OCI-LY1 (cell line): ENCODE measurements around the gene RABGAP1.

Experiments
- H2AFZ ChIP-seq: fragments of 200-600 bp; sonication (generic), shearing (Covaris generic); 2 replicates; pipeline ENCODE4 v1.6.0; 2014; ENCODE audit warnings: antibody characterized with exemption, mild to moderate bottlenecking, low read length
- H3F3A ChIP-seq: fragments of 200-600 bp; sonication (generic), shearing (Covaris generic); 2 replicates; pipeline ENCODE4 v1.6.0; 2014; ENCODE audit warnings: mild to moderate bottlenecking, antibody characterized with exemption, low read length, moderate library complexity; ENCODE audit not compliant: insufficient read depth
- H3K27ac ChIP-seq: fragments of 200-600 bp; sonication (generic); 2 replicates; pipeline ENCODE4 v1.5.1; 2014; ENCODE audit warnings: low read length, mixed run types, mild to moderate bottlenecking, low read depth; ENCODE audit not compliant: poor library complexity, severe bottlenecking
- H3K27me3 ChIP-seq: fragments of 200-600 bp; sonication (generic); 2 replicates; pipeline ENCODE4 v1.6.0; 2014; ENCODE audit warnings: antibody characterized with exemption, mild to moderate bottlenecking, low read length, moderate library complexity; ENCODE audit not compliant: insufficient read depth
- H3K36me3 ChIP-seq: fragments of 200-600 bp; sonication (generic); 2 replicates; pipeline ENCODE4 v1.6.1; 2014; ENCODE audit warnings: mild to moderate bottlenecking, antibody characterized with exemption, low read length, moderate library complexity, mixed read lengths; ENCODE audit not compliant: insufficient read depth
- H3K4me1 ChIP-seq: fragments of 200-600 bp; sonication (generic); 2 replicates; pipeline ENCODE4 v1.5.1; 2014; ENCODE audit warnings: mild to moderate bottlenecking, low read length, moderate library complexity; ENCODE audit not compliant: insufficient read depth, severe bottlenecking
- H3K4me2 ChIP-seq: fragments of 200-600 bp; sonication (generic), shearing (Covaris generic); 2 replicates; pipeline ENCODE4 v1.6.1; 2014; ENCODE audit warnings: low read length
- H3K4me3 ChIP-seq: fragments of 200-600 bp; sonication (generic); 2 replicates; pipeline ENCODE4 v1.5.1; 2014; ENCODE audit warnings: low read length, low read depth, mild to moderate bottlenecking, mixed read lengths; ENCODE audit not compliant: poor library complexity, severe bottlenecking
- H3K79me2 ChIP-seq: fragments of 200-600 bp; shearing (Covaris generic); 2 replicates; pipeline ENCODE4 v1.6.1; 2016; ENCODE audit warnings: mixed run types, low read length, mixed read lengths; ENCODE audit not compliant: insufficient read depth
- H3K9ac ChIP-seq: fragments of 200-600 bp; sonication (generic), shearing (Covaris generic); 2 replicates; pipeline ENCODE4 v1.6.1; 2014; ENCODE audit warnings: mild to moderate bottlenecking, low read length, mixed read lengths
- H3K9me2 ChIP-seq: fragments of 200-600 bp; sonication (generic), shearing (Covaris generic); 2 replicates; pipeline ENCODE4 v1.6.1; 2014; ENCODE audit warnings: low read depth, mild to moderate bottlenecking, low read length, mixed read lengths
- H3K9me3 ChIP-seq: fragments of 200-600 bp; shearing (Covaris generic); 2 replicates; pipeline ENCODE4 v1.6.1; 2014; ENCODE audit warnings: low read length, mixed read lengths
- H4K20me1 ChIP-seq: fragments of 200-600 bp; sonication (generic), shearing (Covaris generic); 2 replicates; pipeline ENCODE4 v1.6.0; 2016; ENCODE audit warnings: mild to moderate bottlenecking, low read length; ENCODE audit not compliant: insufficient read depth
- CTCF ChIP-seq: fragments of 200-600 bp; sonication (generic), shearing (Covaris generic); IDR thresholded peaks from 2 replicates; pipeline ENCODE4 v1.5.1; 2017; ENCODE audit warnings: mild to moderate bottlenecking, antibody characterized with exemption, low read length, moderate library complexity, mixed read lengths
- EZH2 ChIP-seq: fragments of 200-600 bp; sonication (generic), shearing (Covaris generic); IDR thresholded peaks from 2 replicates; pipeline ENCODE4 v1.8.0; 2017; ENCODE audit warnings: borderline replicate concordance, mixed run types, mild to moderate bottlenecking, antibody characterized with exemption, low read length, moderate library complexity, mixed read lengths

Gene RABGAP1

DNA sequence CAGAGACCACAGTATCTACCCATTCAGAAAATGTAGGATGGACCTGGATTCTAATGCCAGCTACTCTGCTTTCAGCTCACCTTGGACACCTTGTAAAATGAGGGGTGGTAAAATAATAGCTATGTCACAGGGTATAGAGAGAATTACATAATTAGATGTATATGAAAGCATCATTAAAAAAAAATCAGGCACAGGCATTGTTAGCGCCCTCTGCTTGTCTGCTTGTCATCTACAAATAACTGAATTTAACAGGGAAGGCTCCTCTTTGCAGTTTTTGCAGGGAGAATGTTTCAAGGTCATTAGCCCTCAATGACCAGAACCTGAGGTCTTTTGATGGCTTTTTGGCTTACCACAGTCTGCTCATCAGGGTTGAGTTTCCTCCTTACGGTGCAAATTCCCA is 150.6 kb downstream of the RABGAP1 start:
- Histone ChIP-seq H3K4me2 (peak overlapping the region; percentile 60), H4K20me1 (no peaks in the 10 kb centered on the region), H3K9me2 (no peaks in the 10 kb centered on the region), H3K4me1 (peaks cover 73% of the 10 kb centered on the region), H3K4me3 (peak overlapping the region; percentile 47), H3K27me3 (no peaks in the 10 kb centered on the region), H3K36me3 (peaks cover 46% of the 10 kb centered on the region), H3K27ac (peak overlapping the region; percentile 87), H3K9me3 (no peaks in the 10 kb centered on the region), H3F3A (no peaks in the 10 kb centered on the region), H2AFZ (no peak overlapping the region), H3K79me2 (no peaks in the 10 kb centered on the region), H3K9ac (peak overlapping the region; percentile 50; the same call in 1 of the 2 replicates)
- TF ChIP-seq CTCF (peak; percentile 70), EZH2 (no peak)

DNA sequence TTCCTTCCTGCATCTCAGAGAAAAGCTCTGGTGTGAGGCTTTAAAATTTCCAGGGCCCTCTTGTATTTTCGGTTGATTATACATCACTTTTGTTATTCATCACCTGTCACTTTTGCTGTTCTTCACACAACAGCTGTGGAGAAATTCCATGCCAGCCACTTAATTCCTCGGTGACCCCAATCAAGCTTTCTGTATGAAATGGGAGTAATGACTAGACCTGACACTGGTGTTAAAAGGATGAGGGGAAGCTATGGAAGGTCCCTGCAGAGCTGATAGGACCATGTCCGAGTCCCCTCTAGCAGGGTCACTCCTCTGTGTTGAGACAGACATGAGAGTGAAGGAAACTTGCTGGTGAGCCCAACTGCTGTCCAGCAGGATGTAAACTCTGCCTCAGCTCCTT is 152.3 kb downstream of the RABGAP1 start:
- Histone ChIP-seq H3K9ac (no peak overlapping the region; the same call in 1 of the 2 replicates), H3K4me2 (no peak overlapping the region), H3K27me3 (no peaks in the 10 kb centered on the region), H3K27ac (peak overlapping the region; percentile 7), H3K79me2 (no peaks in the 10 kb centered on the region), H3K9me3 (no peaks in the 10 kb centered on the region), H3K4me3 (no peak overlapping the region), H4K20me1 (no peaks in the 10 kb centered on the region), H3K4me1 (peaks cover 73% of the 10 kb centered on the region), H3K36me3 (peaks cover 59% of the 10 kb centered on the region), H3K9me2 (no peaks in the 10 kb centered on the region), H3F3A (no peaks in the 10 kb centered on the region), H2AFZ (no peak overlapping the region)
- TF ChIP-seq CTCF (no peak), EZH2 (no peak)

GRCh38 chr9:123096987-123097386 is 156.2 kb downstream of the RABGAP1 start:
- Histone ChIP-seq H3K4me3 (no peak overlapping the region), H4K20me1 (no peaks in the 10 kb centered on the region), H3K9me2 (no peaks in the 10 kb centered on the region), H3K9ac (no peak overlapping the region), H3K9me3 (no peaks in the 10 kb centered on the region), H3K36me3 (peaks cover 72% of the 10 kb centered on the region), H3K4me1 (peaks cover 35% of the 10 kb centered on the region), H3F3A (0 out of 2 replicates have a peak, but pooled peaks cover 3% of the 10 kb centered on the region), H2AFZ (no peak overlapping the region), H3K79me2 (no peaks in the 10 kb centered on the region), H3K4me2 (no peak overlapping the region), H3K27me3 (no peaks in the 10 kb centered on the region), H3K27ac (no peak overlapping the region)
- no peak for TF ChIP-seq EZH2
- no peak for TF ChIP-seq CTCF
